HG02642 (cell line): Measurements from ENCODE around the gene NDOR1.

Experiments used
- ATAC-seq: cut with Tn5 transposase; IDR thresholded peaks from one replicate; pipeline ENCODE4 v1.9.1; 2021; ENCODE audit warnings: mild to moderate bottlenecking; ENCODE audit not compliant: unreplicated experiment, poor library complexity

The NDOR1 gene

GRCh38 chr9:137167277-137167746 is 38.2 kb upstream of the NDOR1 start:
- no peak for ATAC-seq

- ATAC-seq: no peak
Measured at GRCh38 chr9:137167747-137168572, 37.5 kb upstream of the NDOR1 start.

GRCh38 chr9:137168573-137168903 is 37.0 kb upstream of the NDOR1 start:
- no peak for ATAC-seq

GRCh38 chr9:137168904-137169856 is 36.3 kb upstream of the NDOR1 start:
- ATAC-seq: no peak

- no peak for ATAC-seq
Measured at GRCh38 chr9:137169896-137170358, 35.6 kb upstream of the NDOR1 start, which contains the start of gene LRRC26. LRRC26 (minus strand) TSS chr9:137170051; CDS start chr9:137169943, 108 bp downstream.

- ATAC-seq: no peak
Measured at GRCh38 chr9:137170486-137171148, 34.9 kb upstream of the NDOR1 start.

GRCh38 chr9:137171149-137171900 is 34.2 kb upstream of the NDOR1 start:
- ATAC-seq: no peak

GRCh38 chr9:137172901-137173795 is 32.4 kb upstream of the NDOR1 start:
- ATAC-seq: no peak

- no peak for ATAC-seq
Measured at GRCh38 chr9:137173796-137174664, 31.5 kb upstream of the NDOR1 start.

GRCh38 chr9:137174722-137175293 is 30.7 kb upstream of the NDOR1 start:
- ATAC-seq: no peak

GRCh38 chr9:137175345-137175961 is 30.0 kb upstream of the NDOR1 start:
- no peak for ATAC-seq

- ATAC-seq: no peak
Measured at GRCh38 chr9:137176302-137177182, 29.0 kb upstream of the NDOR1 start.

GRCh38 chr9:137178201-137178938 is 27.1 kb upstream of the NDOR1 start:
- ATAC-seq: no peak

GRCh38 chr9:137178939-137179630 is 26.4 kb upstream of the NDOR1 start:
- ATAC-seq: no peak

GRCh38 chr9:137179761-137180160 is 25.7 kb upstream of the NDOR1 start:
- no peak for ATAC-seq
